Stimulated activated CD4-positive, alpha-beta T cell treated with anti-CD3 and anti-CD28 coated beads, Interleukin-1b, Interleukin-23, amount 100 ng/mL, for 48 hours (primary cell): ENCODE results near the gene PDLIM5.

ENCODE experiments used
- DNase-seq: peaks from one replicate; pipeline ENCODE4 v3.0.0-alpha.2; 2020

PDLIM5 gene

DNA sequence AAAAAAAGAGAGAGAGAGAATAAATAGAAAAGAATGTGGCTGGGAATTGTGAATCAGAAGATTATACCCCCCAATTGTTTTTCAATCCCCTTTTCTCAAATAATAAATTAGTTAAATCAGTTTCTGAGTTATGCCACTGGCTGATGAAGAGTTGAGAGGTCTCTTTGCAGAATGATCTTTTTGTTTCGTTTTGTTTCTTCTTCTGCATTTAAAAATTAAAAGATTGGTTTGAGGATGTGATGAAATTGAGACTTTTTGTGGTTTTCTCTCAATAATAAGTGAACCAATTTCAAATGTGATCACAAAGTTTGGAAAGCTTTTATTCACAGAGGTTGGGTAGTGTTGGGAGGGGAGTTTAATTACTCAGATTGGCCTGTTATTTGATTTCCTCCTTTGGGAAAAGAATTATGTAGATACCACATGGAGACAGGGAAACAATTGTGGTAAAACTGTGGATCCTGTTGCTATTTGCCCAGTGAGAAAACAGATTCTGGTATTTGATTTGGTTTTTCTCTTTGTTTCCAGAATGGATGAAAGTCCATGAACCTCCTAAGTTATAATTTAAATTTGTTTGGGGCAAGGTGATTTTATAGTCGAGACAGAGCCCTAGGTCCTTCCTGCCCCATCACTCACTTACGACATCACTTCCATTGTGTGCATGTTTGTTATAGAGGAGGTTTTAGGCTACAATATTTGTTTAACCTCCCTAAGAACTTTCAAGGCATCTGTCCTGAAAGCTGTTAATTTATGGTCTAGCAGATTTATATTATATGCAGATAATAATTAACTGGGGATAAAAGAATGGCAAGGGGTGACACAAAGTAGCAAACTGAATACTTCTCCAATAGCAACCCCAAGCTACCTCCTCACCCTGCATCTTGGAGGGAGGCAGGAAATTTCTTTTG, 214.0 kb downstream of the PDLIM5 start:
- no peak for DNase-seq

DNA sequence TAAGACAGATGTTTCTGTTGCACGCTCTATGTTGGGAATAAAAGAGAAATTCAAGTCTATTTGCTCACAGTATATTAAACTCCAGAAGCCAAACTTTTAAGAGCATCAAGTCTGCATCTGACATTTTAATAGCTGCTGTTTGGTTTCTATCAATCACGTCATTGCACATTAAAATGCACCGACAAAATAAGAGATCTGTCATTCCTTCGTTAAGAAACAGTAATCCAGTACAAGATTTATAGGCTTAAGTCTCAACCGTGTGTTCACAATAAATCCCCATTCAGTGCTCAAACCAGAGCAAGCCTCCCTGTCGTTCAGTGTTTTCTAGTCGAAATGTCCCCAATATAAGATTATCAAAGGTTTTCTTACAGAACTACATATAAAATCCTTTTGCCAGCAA, 217.0 kb downstream of the PDLIM5 start:
- DNase-seq, result no peak

DNA sequence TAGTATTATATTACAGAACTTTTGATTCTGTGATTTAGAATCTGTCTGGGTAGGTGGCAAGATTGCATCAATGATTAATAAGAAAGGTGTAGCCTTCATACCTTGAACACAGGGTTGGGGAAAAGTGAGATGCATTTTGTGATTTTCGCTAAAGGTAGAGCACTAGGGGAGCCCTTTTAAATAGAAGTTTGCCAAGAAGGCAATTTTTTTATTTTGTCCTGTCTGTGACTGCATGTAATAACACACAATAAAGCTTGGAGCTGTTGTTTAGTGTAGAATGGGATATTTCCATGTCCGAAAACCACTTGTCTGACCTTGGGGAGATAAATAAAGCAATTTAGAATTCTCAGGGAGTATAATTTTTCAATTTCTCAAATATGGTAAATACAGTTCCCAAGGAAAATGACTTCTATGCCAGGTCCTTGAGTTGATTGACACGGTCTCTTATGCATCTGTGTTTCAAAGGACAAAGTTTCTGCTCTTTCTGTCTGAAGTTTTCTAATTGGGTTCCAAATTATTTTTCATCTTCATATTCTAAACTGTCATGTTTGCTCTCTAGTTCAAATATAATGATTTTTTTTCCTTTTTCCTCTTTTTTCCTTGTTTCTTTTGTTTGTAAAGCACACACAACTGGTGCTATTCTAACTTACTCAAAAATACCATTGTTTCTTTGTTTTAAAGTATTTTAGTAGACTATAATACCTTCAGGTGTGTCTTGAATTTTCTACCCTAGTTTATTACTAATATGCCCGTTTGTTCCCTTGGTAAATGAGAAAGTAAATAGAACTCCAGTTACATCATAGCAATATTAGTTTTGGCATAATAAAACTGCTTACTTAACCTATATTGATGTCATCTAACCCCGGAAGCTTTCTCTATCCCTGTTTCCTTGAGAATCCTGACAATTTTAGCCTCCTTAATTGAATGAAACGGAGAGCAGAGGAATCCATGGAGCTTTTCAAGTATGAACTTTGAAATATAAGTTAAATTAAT, 218.2 kb downstream of the PDLIM5 start:
- no peak for DNase-seq

DNA sequence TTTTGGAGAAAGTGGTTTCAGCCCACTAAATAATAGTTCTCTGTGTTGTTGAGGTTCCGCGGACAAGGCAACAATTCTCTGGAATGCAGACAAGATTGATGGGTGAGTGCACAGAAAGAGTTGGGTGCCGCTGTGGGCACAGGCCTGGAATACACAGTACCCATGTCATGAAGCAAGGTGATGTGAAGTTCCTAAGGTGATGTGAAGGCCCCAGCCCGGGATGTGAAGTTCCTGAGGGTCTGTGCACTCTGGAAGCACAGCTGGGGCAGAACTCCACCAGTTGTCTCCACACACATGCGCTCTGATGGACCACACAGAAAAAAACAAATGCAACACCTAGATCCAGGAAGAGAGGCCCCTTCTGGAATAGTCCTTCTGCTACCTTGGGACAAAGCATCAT, 219.4 kb downstream of the PDLIM5 start:
- DNase-seq, result no peak

DNA sequence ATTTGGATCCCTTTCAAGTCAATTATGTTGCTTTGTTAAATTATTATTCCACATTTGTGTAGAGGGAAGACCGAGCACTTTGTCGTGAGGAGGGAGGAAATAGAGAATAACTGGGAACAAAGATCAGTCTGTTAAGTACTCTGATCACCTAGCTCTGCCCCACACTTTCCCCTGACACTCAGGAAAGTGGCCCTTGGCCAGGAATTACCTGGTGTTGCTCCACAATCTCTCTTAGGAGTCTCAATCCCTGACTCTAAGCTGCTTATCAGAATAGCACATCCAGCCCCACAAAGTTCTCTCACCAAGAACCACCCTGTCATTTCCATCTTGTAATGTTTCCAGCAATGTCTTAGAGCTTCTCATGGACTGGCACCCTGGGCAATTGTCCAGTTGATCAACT, 222.2 kb downstream of the PDLIM5 start:
- DNase-seq, result no peak

DNA sequence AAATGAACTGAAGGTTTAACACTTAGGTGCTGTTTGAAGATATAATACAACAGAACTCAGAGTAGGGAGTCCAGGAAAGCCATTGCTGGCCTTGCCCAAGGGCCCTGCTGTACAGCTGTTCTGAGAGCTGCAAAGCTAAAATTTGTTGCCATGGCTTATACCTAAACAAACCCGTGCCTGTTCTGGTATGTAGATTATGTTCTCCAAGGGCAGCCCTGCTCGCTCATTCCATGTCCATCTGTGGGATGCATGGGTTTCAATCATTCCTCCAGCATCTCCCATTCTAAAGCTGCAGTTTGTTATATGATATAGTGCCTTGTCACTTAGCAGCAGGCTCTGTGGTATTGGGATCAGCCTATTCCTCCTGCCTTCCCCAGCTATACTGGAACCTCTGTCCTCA, 225.2 kb downstream of the PDLIM5 start:
- DNase-seq, result no peak

DNA sequence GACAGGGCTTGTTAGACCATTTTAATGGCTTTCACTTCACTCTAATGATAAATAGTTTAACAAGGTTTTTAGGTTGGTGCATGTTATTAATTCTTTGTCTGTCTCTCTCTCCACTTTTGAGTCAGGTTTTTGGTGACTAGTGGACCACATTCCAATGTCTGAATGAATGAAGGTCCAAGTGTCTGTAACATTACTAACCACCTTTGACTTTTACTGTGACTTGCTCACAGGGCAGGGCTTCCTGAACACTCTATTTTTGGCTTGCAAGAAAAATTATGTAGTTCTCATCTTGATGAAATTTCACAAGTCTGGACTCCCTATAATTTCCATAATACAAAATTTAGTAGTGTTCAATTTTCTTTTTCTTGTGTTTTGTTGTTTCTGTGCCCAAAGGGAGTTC, 227.2 kb downstream of the PDLIM5 start:
- no peak for DNase-seq

GRCh38 chr4:94680176-94680862, 228.6 kb downstream of the PDLIM5 start:
- DNase-seq, result no peak

DNA sequence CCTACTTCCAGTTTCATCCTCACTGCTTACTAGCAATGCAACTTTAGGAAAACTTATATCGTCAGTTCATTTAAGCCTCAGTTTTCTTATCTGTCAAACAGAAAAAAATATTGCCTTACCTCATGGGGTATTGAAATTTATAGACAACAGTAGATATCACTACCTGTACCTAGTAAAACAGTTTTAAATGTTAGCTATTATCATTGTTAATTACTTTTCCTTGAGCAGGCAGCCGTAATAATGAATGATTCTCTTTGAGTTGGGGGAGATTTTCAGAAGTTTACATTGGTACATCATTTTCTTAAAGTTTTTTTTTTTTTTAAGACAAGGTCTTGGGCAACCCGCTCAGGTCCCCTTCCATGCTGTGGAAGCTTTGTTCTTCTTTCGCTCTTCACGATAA, 234.3 kb downstream of the PDLIM5 start:
- DNase-seq, result no peak

DNA sequence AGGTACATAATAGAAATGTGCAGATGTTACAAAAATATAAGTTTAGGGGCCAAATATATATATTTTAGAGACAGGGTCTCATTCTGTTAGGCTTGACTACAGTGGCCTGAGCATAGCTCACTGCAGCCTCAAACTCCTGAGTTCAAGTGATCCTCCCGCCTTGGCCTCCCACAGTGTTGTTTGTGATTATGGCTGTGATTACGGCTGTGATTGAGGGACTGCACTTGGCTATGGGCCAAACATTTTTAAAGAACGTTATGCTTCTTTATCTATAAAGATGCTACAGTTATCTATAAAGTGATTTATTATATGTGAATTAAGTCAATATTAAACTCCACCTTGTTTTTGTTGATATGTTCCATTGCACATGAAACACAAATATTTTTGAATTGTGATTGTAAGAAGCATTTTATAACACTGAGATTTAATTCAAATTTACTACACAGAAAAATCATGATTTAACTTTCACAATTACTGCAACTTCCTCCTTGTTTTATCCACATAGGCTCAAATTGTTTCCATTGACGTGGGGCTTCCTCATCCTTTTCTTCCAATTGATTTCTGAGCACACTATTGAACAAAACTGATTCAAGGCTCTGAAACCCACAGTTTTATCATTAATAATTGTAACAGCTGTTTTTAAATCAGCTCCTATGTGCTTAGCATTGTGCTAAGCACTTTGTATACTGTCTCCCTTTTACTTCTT, 237.6 kb downstream of the PDLIM5 start:
- no peak for DNase-seq

DNA sequence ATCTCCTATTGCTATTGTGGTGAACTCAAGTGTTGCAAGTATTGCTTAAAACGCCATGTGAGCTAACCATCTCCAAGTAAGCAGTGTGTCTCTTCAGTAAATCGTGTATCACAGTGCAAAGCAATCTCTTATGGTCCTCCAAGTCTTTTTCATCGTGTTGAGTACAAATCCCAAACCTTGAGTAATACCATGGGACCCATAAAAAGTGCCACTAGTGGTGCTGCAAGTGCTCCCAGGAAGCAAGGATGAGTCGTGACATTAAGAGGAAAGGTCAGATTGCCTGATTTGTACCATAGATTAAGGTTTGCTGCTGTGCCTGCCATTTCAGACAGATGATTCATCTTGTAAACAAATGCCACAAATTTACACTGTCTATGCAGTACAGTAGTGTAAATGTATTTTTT, 239.1 kb downstream of the PDLIM5 start:
- DNase-seq, result no peak

- no peak for DNase-seq
These were observed 239.8 kb downstream of the PDLIM5 start for GRCh38 chr4:94691552-94691951.

GRCh38 chr4:94695384-94695783, 243.6 kb downstream of the PDLIM5 start:
- DNase-seq, result no peak

DNA sequence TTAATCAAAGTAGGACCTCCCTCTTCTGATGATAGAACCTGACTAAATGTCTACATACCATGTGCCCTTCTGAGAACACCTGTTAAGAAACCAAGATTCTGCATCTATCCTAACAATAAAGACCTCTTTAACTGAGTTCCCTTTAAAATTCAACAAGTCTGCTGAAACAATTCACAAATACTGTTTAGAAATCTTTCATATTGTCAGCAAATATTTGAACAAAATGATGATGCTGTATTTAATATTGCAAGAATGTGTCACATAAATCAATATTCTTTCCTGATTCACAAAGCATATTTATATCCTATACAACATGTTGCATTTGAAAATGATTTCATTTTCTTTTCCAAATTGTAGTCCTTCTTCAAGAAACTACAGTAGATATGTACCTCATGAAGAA, 246.4 kb downstream of the PDLIM5 start:
- no peak for DNase-seq

GRCh38 chr4:94700298-94700697, 248.6 kb downstream of the PDLIM5 start:
- no peak for DNase-seq

- no peak for DNase-seq
These were observed 250.0 kb downstream of the PDLIM5 start for GRCh38 chr4:94701631-94702300.

- no peak for DNase-seq
These were observed 259.9 kb downstream of the PDLIM5 start for GRCh38 chr4:94711635-94712034.

DNA sequence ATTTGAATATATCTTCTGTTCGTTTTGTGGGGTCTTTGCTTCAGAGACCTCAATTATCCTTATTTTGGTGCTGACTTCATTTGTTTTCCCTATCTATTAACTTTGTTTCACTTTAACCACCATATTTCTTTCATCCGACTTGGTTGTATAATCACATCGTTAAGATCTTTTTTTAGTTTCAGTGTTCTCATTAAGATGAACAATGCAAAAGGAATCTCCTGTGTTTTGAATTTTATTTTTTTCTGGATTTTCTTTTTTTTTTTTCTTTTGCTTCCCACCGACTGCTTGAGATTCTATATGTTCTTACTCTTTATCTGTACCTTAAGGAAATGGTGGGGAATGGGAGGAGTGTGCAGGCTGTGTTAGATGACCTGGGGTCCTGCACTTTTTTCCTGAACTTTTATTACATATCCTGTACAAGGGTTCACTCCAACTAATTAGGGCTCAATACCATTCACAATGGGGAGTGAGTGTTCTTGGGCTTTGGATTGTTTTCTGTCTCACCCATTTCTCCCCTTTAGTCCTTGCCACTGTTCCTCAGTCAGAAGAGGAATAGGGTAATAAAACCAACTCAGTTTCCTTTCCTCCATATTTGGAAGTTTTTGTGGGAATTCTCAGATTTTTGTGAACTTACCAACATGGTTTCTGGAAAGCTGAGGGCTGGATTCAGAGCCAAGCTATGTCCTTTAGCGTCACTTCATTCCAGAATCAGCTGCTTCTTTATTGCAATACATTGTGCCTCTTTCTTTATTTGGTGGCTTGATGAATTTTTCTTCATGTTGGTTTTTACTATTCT, 262.8 kb downstream of the PDLIM5 start:
- DNase-seq, result no peak

DNA sequence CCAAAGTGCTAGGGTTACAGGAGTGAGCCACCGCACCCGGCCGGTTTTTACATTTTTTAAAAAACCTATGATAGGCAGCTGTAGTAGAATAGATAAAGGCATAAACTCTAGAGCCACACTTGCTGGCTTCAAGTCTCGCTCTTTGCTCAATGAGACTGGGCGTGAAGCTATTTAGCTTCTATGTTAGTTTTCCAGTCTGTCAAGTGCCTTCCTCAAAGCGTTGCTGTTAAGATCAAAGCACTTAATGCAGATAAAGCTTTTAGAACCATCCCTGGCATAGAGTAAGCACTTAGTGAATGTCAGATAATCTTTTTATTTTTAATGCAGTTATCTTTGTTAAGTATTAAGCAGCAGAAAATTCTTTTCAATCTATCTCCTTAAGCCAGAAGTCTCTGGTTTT, 264.0 kb downstream of the PDLIM5 start:
- no peak for DNase-seq
